Measurements from ENCODE around the gene SCEL.

SCEL gene

DNA sequence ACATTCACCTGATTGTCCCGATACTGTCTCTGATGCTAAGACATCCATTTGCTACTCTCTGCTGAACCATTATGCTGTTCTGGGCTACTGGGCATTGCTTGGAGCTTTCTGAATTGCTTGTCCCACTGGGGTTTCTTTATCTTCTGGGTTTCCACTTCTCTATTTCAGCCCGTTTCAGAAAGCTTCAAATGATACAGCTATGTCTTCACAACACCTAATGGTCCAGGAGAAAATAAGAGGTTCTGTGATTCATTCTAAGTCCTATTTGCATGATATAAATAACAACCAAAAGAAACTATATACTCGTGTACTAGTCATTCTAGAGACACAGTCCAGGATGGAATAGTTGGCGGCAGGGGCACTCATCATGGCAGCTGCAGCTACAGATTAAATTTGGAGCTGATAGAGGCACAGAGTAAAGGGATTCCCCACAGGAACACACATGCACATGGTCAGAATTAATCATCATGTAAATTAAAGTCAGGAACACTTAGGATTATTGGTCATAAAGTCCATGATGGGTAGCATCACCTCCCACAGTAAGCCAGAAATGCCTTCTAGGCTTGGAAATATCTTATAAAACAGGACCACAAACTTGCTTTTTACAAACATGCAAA is 33.3 kb upstream of the SCEL start:
- H3K4me3 ChIP-seq (replicated peaks; ENCODE audit: low read depth, low read length): no peak overlapping the region
- TF ChIP-seq, protein P1, sequence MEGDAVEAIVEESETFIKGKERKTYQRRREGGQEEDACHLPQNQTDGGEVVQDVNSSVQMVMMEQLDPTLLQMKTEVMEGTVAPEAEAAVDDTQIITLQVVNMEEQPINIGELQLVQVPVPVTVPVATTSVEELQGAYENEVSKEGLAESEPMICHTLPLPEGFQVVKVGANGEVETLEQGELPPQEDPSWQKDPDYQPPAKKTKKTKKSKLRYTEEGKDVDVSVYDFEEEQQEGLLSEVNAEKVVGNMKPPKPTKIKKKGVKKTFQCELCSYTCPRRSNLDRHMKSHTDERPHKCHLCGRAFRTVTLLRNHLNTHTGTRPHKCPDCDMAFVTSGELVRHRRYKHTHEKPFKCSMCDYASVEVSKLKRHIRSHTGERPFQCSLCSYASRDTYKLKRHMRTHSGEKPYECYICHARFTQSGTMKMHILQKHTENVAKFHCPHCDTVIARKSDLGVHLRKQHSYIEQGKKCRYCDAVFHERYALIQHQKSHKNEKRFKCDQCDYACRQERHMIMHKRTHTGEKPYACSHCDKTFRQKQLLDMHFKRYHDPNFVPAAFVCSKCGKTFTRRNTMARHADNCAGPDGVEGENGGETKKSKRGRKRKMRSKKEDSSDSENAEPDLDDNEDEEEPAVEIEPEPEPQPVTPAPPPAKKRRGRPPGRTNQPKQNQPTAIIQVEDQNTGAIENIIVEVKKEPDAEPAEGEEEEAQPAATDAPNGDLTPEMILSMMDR (IDR thresholded peaks at IDR 0.05; ENCODE audit: low read depth, low read length, missing control alignments): no peak
- DNase-seq (ENCODE audit: extremely low read depth, low read depth): no peak

DNA sequence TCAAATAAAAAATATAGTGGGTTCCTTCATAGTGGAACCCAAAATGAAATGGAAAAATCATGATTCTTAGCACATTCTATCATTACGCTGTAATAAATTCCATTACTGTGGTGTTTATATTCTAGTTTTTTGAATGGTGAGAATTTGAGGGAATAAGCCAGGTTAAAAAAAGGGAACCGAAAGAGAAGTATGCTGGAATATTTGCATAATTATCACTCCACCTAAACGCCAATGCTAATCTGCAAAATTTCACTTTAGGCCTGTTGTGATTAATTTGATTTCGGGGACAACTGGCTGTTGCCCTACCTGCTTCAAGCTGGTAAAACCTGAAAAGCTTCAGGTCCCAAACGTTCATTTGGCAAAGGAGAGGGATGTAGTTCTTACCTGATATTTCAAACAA is 32.1 kb upstream of the SCEL start:
- TF ChIP-seq, protein P1 (IDR thresholded peaks at IDR 0.05; ENCODE audit: low read depth, low read length, missing control alignments): no peak
- H3K4me3 ChIP-seq (replicated peaks; ENCODE audit: low read depth, low read length): no peak overlapping the region
- no peak for DNase-seq (ENCODE audit: extremely low read depth, low read depth)

DNA sequence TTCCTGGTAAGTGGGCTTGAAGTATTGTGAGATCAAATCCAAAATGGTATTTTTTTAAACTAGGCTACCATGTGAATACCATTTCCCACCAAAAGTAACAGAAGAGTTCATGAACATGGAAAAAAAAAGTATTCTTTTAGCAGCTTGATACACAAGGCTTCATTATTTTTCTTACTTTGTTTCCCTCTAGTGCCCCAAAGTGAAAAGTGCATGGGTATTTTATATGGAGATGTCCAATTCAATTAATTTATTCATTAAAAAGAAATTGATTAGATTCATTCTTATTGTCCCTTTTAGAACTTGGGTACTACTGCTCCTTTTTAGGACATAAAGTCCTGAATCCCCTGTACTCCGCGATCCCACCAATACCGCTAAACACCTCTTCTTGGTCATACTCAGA is 28.6 kb upstream of the SCEL start:
- H3K4me3 ChIP-seq (replicated peaks; ENCODE audit: low read depth, low read length): no peak overlapping the region
- DNase-seq (ENCODE audit: extremely low read depth, low read depth): no peak
- TF ChIP-seq, protein P1 (IDR thresholded peaks at IDR 0.05; ENCODE audit: low read depth, low read length, missing control alignments): no peak

DNA sequence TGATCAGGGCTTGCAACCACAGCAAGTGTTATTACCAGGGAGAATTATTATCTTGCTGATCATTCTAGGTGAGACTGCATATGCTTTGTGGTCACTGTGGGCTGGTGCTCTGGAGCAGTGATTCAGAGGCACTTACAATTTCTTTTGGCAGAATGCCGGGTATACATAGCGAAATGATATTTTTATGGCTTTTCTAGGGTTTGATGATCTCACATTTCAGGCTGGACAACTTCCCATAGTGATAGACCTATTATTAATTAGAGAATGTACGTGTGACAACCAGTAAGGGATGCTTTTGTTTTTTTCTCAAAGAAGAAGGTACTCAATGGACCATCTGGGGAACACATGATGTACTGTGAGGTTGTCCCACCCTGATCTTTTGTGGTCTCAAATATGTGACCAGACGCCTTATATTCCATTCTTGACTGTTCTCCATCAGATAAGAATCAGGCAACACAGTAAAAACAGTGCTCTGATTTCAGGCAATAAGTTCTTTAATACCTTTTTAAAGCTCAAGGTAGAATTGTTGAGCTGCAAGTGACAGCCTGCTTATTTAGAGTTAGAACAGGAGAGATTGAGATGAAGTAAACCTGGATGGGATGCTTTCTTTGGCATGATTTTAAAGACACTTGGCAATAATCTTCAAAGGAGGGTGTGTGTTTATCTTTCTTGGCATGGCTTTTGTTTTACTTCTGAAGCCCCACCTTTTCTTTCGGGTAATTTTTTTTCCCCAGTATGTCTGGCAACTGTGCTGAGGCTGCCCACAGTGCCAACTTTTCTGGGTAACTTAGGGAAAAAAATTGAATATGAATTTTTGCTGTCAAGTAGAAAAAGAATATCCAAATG is 27.4 kb upstream of the SCEL start:
- DNase-seq (ENCODE audit: extremely low read depth, low read depth): peak; percentile 48
- TF ChIP-seq, protein P1 (IDR thresholded peaks at IDR 0.05; ENCODE audit: low read depth, low read length, missing control alignments): no peak
- no peak overlapping the region for H3K4me3 ChIP-seq (replicated peaks; ENCODE audit: low read depth, low read length)

DNA sequence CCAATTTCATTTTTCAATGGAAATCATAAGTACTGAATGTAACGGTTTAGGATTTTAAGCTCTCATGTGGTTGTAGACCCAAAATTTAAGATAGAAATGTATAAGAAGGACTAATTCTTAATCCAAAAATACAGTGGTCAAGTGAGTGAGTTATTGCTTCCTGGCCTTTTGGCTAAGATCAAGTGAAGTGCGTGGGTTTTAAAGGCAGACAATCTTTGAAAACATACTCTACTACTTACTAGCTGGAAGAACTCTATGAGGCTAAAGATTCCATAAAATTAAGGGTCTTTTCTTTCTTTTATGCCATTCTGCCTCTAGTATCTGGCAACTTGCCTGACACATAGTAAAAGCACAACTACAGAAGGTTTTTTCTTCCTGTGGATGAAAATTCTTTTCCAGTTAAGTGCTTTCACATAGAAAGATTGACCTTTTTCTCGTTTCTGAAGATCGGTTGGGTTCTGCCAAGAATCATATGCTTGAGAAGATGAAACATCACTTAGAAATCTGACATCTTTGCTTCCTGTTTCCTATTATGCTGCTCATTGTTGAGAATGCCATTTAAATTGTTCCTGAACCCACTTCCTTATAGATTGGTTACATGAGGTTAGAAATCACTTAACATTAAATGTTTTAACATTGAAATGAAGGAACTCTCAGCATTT is 26.4 kb upstream of the SCEL start:
- TF ChIP-seq, protein P1 (IDR thresholded peaks at IDR 0.05; ENCODE audit: low read depth, low read length, missing control alignments): no peak
- no peak for DNase-seq (ENCODE audit: extremely low read depth, low read depth)
- no peak overlapping the region for H3K4me3 ChIP-seq (replicated peaks; ENCODE audit: low read depth, low read length)

DNA sequence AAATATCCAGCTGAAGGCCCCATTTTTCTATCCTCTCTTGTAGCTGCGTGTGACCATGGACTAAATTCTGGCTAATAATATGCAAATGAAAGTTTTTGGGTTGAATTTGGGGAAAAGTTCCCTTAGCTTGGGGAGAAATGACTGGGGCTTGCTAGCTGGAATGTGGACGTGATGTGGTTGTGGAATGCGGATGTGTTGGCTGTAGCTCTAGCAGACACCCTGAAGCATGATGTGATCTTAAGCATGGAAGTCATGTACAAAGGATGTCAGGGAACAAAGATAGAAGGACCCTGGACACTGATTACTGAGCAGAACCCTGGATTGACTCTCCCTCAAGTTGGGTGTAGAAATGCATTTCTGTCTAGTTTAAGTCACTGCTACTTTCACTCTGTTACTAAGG is 25.4 kb upstream of the SCEL start:
- no peak overlapping the region for H3K4me3 ChIP-seq (replicated peaks; ENCODE audit: low read depth, low read length)
- TF ChIP-seq, protein P1 (IDR thresholded peaks at IDR 0.05; ENCODE audit: low read depth, low read length, missing control alignments): no peak
- DNase-seq (ENCODE audit: extremely low read depth, low read depth): no peak

Data from HFF-Myc (cell line).